GM12875 (cell line): Measurements from ENCODE around the gene PIEZO1.

Experiments
- H3K4me3 ChIP-seq: one replicate; pipeline ENCODE4 v1.5.1; 2011; ENCODE audit warnings: low read depth, low read length, control low read depth
- CTCF ChIP-seq: IDR thresholded peaks from 2 replicates; pipeline ENCODE4 v1.5.1; 2011; ENCODE audit warnings: low read depth, mild to moderate bottlenecking, control low read depth, inconsistent platforms, low read length, moderate library complexity, borderline replicate concordance; ENCODE audit not compliant: insufficient read depth

Gene PIEZO1

GRCh38 chr16:88693420-88694177 lies 91.4 kb downstream of the PIEZO1 start:
- no peak for TF ChIP-seq CTCF
- no peak overlapping the region for H3K4me3 ChIP-seq

- H3K4me3 ChIP-seq, result no peak overlapping the region
- no peak for TF ChIP-seq CTCF
Measured at GRCh38 chr16:88692861-88693260, 92.2 kb downstream of the PIEZO1 start.

GRCh38 chr16:88691924-88692560 lies 93.0 kb downstream of the PIEZO1 start:
- no peak for TF ChIP-seq CTCF
- H3K4me3 ChIP-seq, result no peak overlapping the region

- no peak overlapping the region for H3K4me3 ChIP-seq
- TF ChIP-seq CTCF, result no peak
Measured at GRCh38 chr16:88691129-88691813, 93.7 kb downstream of the PIEZO1 start.

- no peak for TF ChIP-seq CTCF
- H3K4me3 ChIP-seq, result no peak overlapping the region
Measured at GRCh38 chr16:88690341-88691128, 94.5 kb downstream of the PIEZO1 start.

GRCh38 chr16:88688013-88688778 lies 96.8 kb downstream of the PIEZO1 start:
- TF ChIP-seq CTCF, result no peak

More at GRCh38 chr16:88688013-88688778, 96.8 kb downstream of the PIEZO1 start:
- no peak overlapping the region for H3K4me3 ChIP-seq
